Small intestine (tissue), 7 donors: ENCODE measurements around the gene EIPR1. TPM values are rescaled to one million over a fixed set of nuclear protein-coding genes. Genes with fewer than 3 reads are reported as not detected.

Experiments
- DNase-seq, 2 donors: peaks; one replicate each; pipeline versions ENCODE4 v3.0.0 to v3.0.0-alpha.2; 2013
- FAIRE-seq: peaks from 2 replicates; lab custom pipeline; 2012; peaks lifted over from hg19 to GRCh38; lab: Jason Lieb, UNC
- H3K27ac ChIP-seq, 3 donors: one replicate each; pipeline ENCODE4 v1.5.1; 2013; ENCODE audit warnings: low read length in 2 of 3, mild to moderate bottlenecking in 2 of 3, control low read depth in 1 of 3, inconsistent platforms in 1 of 3, low read depth in 1 of 3, moderate library complexity in 1 of 3
- H3K27me3 ChIP-seq, 3 donors: one replicate each; pipeline ENCODE4 v1.6.1; 2013; ENCODE audit warnings: low read length in 3 of 3, inconsistent platforms in 1 of 3; ENCODE audit not compliant: control insufficient read depth in 3 of 3, insufficient read depth in 3 of 3
- H3K36me3 ChIP-seq, 3 donors: one replicate each; pipeline ENCODE4 v1.6.1; 2013; ENCODE audit warnings: low read length in 3 of 3, inconsistent platforms in 1 of 3, low read depth in 1 of 3, mild to moderate bottlenecking in 1 of 3, moderate library complexity in 1 of 3; ENCODE audit not compliant: control insufficient read depth in 3 of 3, insufficient read depth in 2 of 3
- H3K4me1 ChIP-seq, 3 donors: one replicate each; pipeline ENCODE4 v1.6.1; 2013; ENCODE audit warnings: low read length in 2 of 3, inconsistent platforms in 1 of 3, low read depth in 1 of 3, mild to moderate bottlenecking in 1 of 3, moderate library complexity in 1 of 3; ENCODE audit not compliant: control insufficient read depth in 3 of 3, insufficient read depth in 2 of 3
- H3K4me3 ChIP-seq, 3 donors: one replicate each; pipeline ENCODE4 v1.5.1; 2013; ENCODE audit warnings: low read length in 3 of 3, control low read depth in 1 of 3, inconsistent platforms in 1 of 3, low read depth in 1 of 3, mild to moderate bottlenecking in 1 of 3, moderate library complexity in 1 of 3
- H3K9me3 ChIP-seq, 2 donors: one replicate each; pipeline ENCODE4 v1.6.1; 2013; ENCODE audit warnings: low read depth in 1 of 2, low read length in 1 of 2; ENCODE audit not compliant: control insufficient read depth in 2 of 2, insufficient read depth in 1 of 2
- whole genome bisulfite sequencing, 3 donors: extraction: QIAGEN DNeasy Blood & Tissue Kit; methylation state at CpG; one replicate each; pipeline ENCODE4 v1.1.7; 2013; 5-methylcytosine and 5-hydroxymethylcytosine counted together
- polyA plus RNA-seq, 4 donors: library from polyadenylated mRNA; stranded (reverse) in 3 of 4; unstranded in 1 of 4; fragments of 200-250 nt in 3 of 4; fragments of 120-200 nt in 1 of 4; gene quantifications; one replicate each; pipeline versions ENCODE4 v1.2.1 to v1.2.3, GENCODE V29; 2013
- donor health status: healthy with polysubstance abuse.
- donor health status: control.
- donor health status: control.
- donor health status: Bipolar disorder and iron deficiency.
- donor health status: healthy.

The EIPR1 gene
- polyA plus RNA-seq, 4 donors = 16.8 to 28.5 (median 19.5) TPM

- WGBS, 3 donors = 100% methylated on average over 1 of the region's 1 CpG
- peaks cover 0 to 46% (median 19%) of the 10 kb centered on the region in 3 donors for H3K36me3 ChIP-seq
- DNase-seq (no peak), FAIRE-seq (no peak)
- H3K27ac ChIP-seq = no peak overlapping the region
- no peak overlapping the region for H3K4me3 ChIP-seq
- H3K9me3 ChIP-seq = peaks cover 0 to 30% of the 10 kb centered on the region in 2 donors
- H3K27me3 ChIP-seq = no peaks in the 10 kb centered on the region
- no peaks in the 10 kb centered on the region for H3K4me1 ChIP-seq
Observed at GRCh38 chr2:3396920-3397559, 19.4 kb upstream of the EIPR1 start.

- H3K36me3 ChIP-seq = peaks cover 11 to 40% (median 30%) of the 10 kb centered on the region in 3 donors
- DNase-seq (no peak), FAIRE-seq (no peak)
- H3K9me3 ChIP-seq = peaks cover 0 to 28% of the 10 kb centered on the region in 2 donors
- no peaks in the 10 kb centered on the region for H3K4me1 ChIP-seq
- no peak overlapping the region for H3K4me3 ChIP-seq
- no peak overlapping the region for H3K27ac ChIP-seq
- WGBS, 3 donors = 91 to 95% (median 94%) methylated on average over 4 of the region's 4 CpGs
- H3K27me3 ChIP-seq = no peaks in the 10 kb centered on the region
Observed at GRCh38 chr2:3392216-3392615, 14.6 kb upstream of the EIPR1 start.

- H3K4me1 ChIP-seq = no peaks in the 10 kb centered on the region
- WGBS, 3 donors = 95% methylated on average over 8 of the region's 8 CpGs
- no peaks in the 10 kb centered on the region for H3K27me3 ChIP-seq
- DNase-seq = no peak
- H3K36me3 ChIP-seq = peaks cover 11 to 33% (median 33%) of the 10 kb centered on the region in 3 donors
- H3K4me3 ChIP-seq = no peak overlapping the region
- H3K9me3 ChIP-seq = peaks cover 0 to 16% of the 10 kb centered on the region in 2 donors
- no peak overlapping the region for H3K27ac ChIP-seq
- FAIRE-seq = no peak
Observed at GRCh38 chr2:3390041-3390440, 12.4 kb upstream of the EIPR1 start.

- DNase-seq (no peak), FAIRE-seq (no peak)
- Histone ChIP-seq H3K27me3 (no peaks in the 10 kb centered on the region), H3K4me1 (no peaks in the 10 kb centered on the region), H3K36me3 (peaks cover 11 to 33% (median 32%) of the 10 kb centered on the region in 3 donors), H3K27ac (no peak overlapping the region), H3K4me3 (no peak overlapping the region), H3K9me3 (peaks cover 0 to 11% of the 10 kb centered on the region in 2 donors)
- WGBS, 3 donors = 97 to 98% (median 97%) methylated on average over 29 of the region's 29 CpGs
Observed at GRCh38 chr2:3389193-3389592, 11.6 kb upstream of the EIPR1 start.

- FAIRE-seq (no peak), DNase-seq (no peak)
- WGBS, 3 donors = 98 to 99% (median 98%) methylated on average over 31 of the region's 31 CpGs
- H3K36me3 ChIP-seq = peaks cover 11 to 33% (median 33%) of the 10 kb centered on the region in 3 donors
- no peaks in the 10 kb centered on the region for H3K4me1 ChIP-seq
- H3K27ac ChIP-seq = no peak overlapping the region
- H3K4me3 ChIP-seq = no peak overlapping the region
- H3K9me3 ChIP-seq = peaks cover 0 to 7% of the 10 kb centered on the region in 2 donors
- no peaks in the 10 kb centered on the region for H3K27me3 ChIP-seq
Observed at GRCh38 chr2:3388412-3388738, 10.8 kb upstream of the EIPR1 start.

- H3K36me3 ChIP-seq = peaks cover 11 to 34% (median 32%) of the 10 kb centered on the region in 3 donors
- DNase-seq (no peak), FAIRE-seq (no peak)
- peaks cover 0 to 7% of the 10 kb centered on the region in 2 donors for H3K9me3 ChIP-seq
- no peak overlapping the region for H3K4me3 ChIP-seq
- no peak overlapping the region for H3K27ac ChIP-seq
- WGBS, 3 donors = 95 to 97% (median 97%) methylated on average over 69 to 89 of the region's 89 CpGs
- H3K4me1 ChIP-seq = no peaks in the 10 kb centered on the region
- H3K27me3 ChIP-seq = no peaks in the 10 kb centered on the region
Observed at GRCh38 chr2:3387644-3388411, 10.2 kb upstream of the EIPR1 start.

GRCh38 chr2:3387011-3387410, 9.4 kb upstream of the EIPR1 start:
- no peak for FAIRE-seq
- DNase-seq = no peak
- Histone ChIP-seq H3K36me3 (peaks cover 11 to 34% (median 26%) of the 10 kb centered on the region in 3 donors), H3K9me3 (peaks cover 0 to 7% of the 10 kb centered on the region in 2 donors), H3K27me3 (no peaks in the 10 kb centered on the region), H3K27ac (no peak overlapping the region), H3K4me3 (no peak overlapping the region), H3K4me1 (no peaks in the 10 kb centered on the region)
- 88 to 99% (median 95%) methylated on average over 5 of the region's 5 CpGs for WGBS, 3 donors

GRCh38 chr2:3386448-3386958, 8.9 kb upstream of the EIPR1 start:
- no peak overlapping the region for H3K27ac ChIP-seq
- H3K4me1 ChIP-seq = no peaks in the 10 kb centered on the region
- peaks cover 0 to 7% of the 10 kb centered on the region in 2 donors for H3K9me3 ChIP-seq
- DNase-seq (no peak), FAIRE-seq (no peak)
- no peaks in the 10 kb centered on the region for H3K27me3 ChIP-seq
- 89 to 92% (median 91%) methylated on average over 10 of the region's 10 CpGs for WGBS, 3 donors
- no peak overlapping the region for H3K4me3 ChIP-seq
- peaks cover 11 to 34% (median 22%) of the 10 kb centered on the region in 3 donors for H3K36me3 ChIP-seq
